GM19372 (cell line): ENCODE data around the gene CYP2W1.
"Not testable (repeated sequence)": the region's sequence is repeated elsewhere in the genome, so short reads cannot be mapped to it uniquely, and the experiment has no call there.

ENCODE experiments used
- ATAC-seq: cut with Tn5 transposase; IDR thresholded peaks from one replicate; pipeline ENCODE4 v1.9.1; 2021; ENCODE audit warnings: mild to moderate bottlenecking, low read depth, moderate library complexity; ENCODE audit not compliant: unreplicated experiment

The CYP2W1 gene

DNA sequence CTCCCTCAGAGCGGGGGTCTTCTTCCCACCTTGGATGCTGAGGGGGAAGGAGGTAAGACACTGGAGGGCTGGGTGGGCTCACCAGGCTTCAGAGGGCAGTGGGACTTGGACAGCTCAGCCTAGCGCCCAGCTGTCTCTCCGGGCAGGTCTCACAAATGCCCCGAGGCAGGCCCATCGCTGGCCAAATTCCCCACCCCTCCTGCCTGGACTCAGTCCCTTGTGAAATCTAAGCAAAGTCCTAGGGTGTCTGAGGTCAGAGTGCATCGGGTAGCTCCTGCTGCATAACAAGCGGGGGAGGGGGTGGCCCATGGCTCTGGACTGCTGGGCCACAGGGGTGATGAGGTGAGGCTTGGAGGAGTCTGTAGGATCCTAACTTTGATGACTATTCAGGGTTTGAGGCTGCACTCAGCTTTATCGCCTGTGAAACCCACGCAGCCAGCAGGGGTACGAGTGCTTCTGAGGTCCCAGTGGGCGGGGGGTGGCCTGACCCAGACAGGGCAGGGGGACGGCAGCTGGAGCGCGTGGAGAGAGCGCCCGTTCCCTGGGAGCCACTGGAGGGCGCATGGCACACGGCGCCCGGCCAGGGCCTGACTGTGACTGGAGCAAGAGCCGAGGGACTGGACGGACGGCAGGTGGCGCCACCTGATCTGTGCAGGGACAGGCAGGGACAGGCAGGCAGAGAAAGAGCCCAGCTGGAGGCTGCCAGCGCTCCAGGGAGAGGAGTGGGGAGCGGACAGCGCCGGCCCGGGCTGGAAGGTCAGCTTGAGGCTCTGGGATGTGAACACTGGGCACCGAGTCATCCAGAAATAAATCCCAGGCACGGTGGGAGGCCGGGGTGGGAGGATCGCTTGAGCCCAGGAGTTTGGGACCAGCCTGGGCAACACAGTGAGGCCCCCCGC is 10.0 kb downstream of the CYP2W1 start:
- ATAC-seq, result peak; percentile 89

DNA sequence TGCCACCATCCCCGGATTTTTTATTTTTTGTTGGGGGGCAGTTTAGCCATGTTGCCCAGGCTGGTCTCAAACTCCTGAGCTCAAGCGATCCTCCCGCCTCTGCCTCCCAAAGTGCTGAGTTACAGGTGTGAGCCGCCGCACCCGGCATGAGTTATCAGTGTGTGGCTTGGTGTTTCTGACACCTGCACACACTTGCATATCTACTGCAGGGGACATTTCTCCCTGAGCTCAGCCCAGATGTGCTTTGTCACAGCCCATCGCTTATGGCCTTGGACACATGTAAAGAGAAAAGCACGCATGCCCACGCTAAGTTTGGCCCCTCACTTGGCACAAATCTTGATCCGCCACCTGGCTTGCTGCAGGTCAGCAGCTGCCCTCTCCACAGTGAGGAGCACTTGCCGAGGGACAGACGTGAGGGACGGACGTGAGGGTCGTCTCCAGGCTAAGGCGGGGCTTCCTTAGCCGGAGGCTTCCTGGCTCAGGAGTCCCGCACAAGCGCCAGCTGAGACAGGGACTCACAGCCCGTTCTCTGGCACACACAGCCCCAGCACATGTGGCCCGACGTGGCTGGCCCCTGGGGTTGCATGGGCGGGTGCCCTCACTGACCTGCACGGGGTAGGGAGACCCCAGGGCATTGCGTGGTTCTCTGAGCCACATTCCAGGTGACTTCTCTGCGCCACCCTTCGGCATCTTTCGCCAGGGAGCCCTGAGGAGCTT is 11.8 kb downstream of the CYP2W1 start:
- no peak for ATAC-seq

DNA sequence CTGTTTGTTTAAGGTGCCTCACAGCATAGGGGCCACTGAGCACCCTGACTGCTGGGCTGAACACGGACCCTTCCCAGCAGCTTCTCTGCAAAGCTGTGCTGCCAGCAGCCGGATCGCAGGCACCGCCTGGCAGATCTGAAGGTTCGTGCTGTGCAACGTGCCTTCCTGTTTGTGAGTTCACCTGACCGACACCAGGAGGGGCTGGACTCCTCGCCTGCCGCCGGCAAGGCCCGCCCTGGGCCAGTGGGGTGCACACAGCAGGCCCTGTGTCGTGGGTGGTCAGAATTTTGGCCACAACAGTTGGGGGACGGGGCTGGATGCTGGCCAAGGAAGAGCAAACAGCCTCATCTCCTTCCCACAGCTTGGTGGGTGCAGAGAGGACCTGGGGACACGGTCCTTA is 12.6 kb downstream of the CYP2W1 start:
- no peak for ATAC-seq

DNA sequence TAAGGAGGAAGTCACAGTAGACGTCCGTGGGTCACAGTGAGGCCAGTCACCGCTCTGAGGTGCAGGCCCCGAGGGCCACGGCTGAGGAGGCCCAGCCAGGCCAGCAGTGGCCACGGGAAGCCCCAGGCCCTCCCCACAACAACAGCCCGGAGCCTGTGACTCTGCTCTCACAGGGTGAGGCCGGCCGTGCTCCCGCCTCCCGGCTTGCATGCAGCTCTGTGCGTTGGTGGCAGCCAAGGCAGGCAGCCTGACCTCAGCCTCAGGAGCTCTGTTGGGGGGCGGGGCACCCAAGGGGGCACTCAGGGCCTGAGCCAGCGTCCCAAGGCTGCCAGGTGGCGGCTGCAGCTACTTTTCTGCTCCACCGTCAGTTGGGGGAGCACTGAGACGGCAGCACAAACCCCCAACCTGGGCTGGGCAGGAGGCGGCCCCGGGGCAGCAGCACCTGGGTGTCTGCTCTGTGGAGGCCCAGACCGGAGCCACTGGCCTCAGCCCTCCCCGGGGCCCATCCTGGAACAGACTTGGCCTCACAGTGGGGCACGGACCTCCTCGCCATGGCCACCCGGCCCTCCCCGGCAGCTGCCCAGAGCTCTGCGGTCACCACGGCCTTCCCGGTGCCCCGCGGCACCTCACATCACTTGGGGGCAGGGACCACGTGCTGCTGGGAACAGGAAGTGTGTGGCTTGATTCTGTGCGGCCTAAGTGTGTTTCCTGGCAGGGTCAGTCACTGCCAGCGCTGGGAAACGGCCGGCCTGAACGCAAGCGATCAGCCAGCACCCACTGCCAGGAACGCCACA is 13.3 kb downstream of the CYP2W1 start:
- ATAC-seq, result no peak

DNA sequence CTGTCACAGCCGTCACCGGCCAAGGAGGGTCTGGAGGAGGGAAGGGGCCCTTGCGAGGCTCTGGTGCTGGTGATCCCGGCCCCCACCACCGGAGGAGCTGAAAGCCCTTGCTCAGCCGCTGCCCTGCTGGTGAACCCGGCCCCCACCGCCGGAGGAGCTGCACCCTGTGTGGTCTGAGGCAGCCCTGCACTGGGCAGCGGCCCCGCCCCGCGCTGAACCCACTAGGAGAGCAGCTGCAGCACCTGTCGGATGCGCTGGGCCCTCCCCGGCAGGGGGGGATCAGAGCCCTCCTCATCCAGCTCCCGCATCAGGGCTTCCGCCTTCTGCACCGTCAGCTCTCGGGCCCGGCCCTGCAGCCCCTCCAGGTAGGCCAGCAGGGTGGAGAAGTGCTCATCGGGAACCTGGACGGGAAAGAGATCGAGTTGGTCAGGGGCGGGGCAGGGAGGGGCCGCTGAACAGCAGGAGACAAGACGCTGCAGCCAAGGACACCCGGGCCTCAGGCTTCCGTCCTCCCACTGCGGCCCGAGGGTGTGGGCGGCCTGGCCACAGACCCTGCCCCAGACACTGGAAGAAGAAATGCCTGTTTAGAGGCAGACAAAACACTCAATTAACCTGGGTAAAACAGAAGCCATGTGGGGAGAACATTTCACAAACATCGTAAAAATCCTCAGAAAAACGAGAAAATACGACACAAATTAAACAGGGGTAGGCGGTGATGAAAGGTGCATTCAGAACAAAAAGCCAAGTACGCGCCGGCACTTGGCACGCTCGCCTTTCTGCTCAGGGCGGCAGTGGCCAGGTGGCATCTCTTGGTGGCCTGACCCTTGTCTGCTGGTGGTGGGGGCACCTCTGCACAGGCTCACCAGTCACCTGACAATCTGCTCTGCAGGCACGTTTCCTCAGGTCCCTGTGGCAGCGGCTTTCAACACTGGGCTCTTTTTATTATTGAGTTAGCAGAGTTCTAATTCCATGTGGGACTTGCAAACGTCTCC is 14.7 kb downstream of the CYP2W1 start:
- ATAC-seq, result no peak

DNA sequence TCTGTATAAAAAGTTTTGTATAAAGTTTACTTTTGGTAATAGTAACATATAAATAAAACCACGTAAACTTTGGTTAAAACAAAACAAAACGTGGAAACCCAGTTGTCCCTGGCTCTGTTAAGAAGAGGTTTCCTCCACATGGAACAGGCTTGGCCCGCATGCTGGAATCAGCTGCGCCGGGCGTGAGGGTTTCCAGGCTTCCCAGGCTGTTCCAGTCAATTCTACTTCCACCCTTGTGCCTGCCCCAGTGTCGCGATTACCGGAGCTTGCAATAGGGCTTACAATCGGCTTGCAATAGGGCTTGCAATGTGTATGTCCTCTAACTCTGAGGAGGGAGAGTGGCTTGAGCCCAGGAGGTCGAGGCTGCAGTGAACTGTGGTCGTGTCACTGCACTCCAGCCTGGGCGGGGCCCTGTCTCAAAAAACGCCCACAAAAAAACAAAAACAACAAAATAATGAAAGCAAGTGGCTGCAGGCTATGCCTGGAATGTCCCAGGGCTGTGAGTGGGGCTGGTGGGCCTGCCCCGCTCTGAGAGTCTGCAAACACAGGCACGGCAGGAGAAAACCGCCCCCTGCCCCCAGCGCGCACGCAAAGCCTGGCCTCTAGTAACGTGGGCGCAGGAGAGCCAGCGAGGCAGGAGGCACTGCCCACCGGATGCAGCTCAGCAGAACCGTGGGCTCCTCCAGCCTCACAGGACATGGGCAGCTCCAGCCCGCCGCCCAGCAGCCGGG is 16.3 kb downstream of the CYP2W1 start:
- ATAC-seq, result no peak

DNA sequence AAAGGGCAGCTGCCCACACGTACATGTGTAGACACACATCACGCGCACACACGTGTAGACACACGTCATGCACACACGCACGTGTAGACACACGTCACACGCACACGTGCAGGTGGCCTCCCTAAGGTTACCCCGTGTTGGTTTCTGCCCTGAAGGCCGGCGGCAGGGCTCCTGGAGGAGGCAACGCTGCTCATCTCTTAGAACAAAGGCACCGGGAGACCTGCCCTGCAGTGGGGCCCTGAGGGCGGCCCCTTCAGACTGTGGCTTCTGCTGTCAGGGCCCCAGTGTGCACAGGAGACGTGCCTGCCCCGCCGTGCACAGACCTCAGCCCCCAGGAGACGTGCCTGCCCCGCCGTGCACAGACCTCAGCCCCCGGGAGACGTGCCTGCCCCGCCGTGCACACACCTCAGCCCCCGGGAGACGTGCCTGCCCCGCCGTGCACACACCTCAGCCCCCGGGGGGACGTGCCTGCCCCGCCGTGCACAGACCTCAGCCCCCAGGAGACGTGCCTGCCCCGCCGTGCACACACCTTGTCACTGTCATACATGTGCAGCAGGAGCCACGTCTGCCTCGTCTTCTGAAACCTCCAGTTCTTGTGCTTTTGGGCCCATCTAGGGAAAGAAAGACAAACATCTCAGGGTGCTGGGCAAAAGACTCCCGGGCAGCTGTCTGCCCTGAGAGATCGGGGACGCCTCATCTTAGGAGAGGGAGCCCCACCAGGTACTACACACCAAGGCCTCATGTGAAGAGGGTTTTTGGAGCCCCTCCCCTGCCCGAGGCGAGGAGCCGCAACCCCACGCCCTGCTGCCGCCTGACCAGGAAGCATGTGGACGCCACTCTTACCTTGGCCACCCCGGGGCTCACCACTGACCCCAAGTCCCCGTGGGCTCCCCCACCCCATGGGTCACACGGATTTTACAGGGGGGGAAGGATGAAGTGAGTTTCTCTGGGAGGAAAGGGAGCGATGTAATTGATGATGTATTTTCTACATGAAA is 17.3 kb downstream of the CYP2W1 start:
- no peak for ATAC-seq

DNA sequence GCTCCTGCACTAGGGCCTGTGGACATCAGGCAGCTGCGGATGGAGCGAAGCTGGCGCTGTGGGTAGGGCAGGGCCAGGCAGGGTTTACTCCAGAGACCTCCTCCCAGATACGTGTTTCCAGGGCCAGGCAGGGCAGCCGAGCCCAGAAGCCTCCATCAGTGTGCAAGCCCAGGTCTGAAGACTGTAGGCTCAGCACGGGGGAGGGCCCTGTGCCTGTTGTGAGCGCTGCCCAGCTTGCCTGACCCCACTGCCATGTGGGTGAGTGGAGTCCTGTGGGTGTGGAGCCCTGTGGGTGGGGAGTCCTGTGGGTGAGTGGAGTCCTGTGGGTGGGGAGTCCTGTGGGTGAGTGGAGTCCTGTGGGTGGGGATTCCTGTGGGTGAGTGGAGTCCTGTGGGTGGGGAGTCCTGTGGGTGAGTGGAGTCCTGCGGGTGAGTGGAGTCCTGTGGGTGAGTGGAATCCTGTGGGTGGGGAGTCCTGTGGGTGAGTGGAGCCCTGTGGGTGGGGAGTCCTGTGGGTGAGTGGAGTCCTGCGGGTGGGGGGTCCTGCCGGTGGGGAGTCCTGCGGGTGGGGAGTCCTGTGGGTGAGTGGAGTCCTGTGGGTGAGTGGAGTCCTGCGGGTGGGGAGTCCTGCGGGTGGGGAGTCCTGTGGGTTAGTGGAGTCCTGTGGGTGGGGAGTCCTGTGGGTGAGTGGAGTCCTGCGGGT is 18.2 kb downstream of the CYP2W1 start:
- ATAC-seq, result not testable (repeated sequence)

DNA sequence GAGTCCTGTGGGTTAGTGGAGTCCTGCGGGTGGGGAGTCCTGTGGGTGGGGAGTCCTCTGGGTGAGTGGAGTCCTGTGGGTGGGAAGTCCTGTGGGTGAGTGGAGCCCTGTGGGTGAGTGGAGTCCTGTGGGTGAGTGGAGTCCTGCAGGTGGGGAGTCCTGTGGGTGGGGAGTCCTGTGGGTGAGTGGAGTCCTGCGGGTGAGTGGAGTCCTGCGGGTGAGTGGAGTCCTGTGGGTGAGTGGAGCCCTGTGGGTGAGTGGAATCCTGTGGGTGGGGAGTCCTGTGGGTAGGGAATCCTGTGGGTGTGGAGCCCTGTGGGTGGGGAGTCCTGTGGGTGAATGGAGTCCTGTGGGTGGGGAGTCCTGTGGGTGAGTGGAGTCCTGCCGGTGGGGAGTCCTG is 19.0 kb downstream of the CYP2W1 start:
- ATAC-seq, result not testable (repeated sequence)

DNA sequence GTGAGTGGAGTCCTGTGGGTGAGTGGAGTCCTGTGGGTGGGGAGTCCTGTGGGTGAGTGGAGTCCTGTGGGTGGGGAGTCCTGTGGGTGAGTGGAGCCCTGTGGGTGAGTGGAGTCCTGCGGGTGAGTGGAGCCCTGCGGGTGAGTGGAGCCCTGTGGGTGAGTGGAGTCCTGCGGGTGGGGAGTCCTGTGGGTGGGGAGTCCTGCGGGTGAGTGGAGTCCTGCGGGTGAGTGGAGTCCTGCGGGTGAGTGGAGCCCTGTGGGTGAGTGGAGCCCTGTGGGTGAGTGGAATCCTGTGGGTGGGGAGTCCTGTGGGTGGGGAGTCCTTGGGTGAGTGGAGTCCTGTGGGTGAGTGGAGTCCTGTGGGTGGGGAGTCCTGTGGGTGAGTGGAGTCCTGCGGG is 19.5 kb downstream of the CYP2W1 start:
- ATAC-seq, result not testable (repeated sequence)

DNA sequence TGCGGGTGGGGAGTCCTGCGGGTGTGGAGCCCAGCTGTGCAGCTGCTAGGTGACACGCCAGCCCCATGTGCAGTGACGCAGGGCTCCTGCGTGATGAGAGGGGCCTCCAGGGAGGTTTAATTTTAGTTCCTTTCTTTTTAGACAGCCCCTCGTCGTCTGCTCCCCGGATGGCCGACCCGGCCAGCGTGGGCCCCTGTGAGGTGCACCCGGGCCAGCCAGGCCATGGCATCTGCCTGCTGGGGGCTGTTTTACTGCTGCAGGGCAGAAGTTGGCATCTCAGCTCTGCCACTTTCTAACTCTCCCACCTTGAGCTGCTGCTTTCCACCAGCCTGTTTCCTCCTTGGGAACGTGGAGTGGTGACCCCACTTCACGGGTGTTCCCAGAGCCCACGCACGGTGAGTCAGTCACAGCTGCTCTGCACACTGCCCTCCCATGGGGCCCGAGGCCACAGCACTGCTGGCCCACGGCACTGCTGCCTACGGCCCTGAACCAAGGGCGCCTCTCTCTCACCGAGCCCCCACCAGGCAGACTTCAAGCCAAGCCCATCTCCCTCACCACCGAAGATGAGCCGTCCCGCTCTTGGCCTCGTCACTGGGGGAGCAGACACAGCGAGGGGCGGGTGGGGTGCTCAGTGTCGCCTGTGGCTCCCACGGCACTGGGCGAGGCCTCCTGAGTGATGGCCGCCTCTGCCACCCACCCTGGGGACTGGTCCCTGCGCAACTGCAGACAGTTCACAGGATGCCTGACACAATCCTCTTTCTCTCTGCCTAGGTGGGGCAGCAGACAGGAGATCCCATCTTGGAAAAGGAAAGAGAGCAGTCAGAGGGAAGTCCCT is 21.3 kb downstream of the CYP2W1 start:
- ATAC-seq, result no peak

DNA sequence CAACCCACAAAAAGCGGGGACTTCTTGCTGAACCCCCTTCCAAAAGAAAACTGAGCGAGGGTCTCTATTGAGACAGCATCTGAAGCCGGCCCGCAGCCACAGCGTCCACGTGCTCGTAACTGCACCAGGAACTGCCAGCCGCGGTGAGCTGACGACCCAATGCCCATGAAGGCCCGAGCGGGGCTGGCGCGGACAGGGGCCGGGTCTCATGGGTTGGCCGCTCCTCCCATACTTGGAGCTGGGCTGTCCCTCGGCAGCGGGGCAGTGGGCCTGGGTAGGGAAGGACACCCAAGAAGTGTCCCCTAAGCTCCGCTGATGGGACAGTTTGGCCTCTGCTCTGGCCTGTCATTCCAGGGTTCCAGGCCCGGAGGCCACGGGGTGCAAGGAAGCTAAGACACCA is 22.3 kb downstream of the CYP2W1 start:
- ATAC-seq, result no peak

DNA sequence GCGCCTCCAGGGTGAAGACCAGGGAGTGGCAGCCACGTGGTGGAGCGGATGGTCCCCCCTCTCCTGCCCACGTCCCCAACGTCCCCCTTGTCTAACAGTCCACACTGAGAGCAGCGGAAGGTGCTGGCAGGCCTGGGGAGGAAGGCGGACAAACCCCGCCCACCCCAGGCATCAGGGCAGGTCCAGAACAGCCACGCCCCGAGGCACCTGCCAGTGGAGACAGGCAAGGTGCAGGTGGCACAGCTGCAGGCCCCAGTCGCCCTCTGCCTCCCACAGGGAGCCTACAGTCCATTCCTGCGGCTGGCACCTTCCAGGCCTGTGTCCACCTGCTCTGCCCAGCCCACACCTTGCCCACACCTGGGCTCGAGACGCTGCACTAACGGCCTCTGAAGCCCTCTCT is 24.9 kb downstream of the CYP2W1 start:
- ATAC-seq, result no peak

DNA sequence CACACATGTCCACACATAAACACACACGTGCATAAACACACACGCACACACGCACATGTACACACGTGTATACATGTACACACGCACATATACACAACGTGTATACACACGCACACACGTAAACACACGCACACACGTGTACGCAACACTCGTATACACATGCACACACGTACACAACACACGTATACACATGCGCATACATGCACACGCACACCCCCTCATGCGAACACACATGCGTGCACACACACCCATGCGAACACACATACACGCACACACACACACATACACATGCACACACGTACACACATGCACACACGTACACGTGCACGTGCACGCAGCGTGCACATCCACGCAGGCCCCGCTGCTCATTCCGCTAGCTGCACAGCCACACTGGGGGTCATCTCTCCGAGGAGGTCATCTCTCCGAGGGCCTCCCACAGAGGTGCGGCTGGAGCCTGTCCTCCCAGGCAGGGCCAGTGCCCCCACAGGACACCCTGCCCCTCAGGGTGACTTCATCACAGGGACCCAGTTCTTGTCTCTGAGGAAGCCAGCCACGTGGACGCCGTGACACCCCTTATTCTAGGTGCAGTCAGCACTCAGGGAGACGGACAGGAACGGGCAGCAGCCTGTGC is 25.9 kb downstream of the CYP2W1 start:
- ATAC-seq, result no peak

DNA sequence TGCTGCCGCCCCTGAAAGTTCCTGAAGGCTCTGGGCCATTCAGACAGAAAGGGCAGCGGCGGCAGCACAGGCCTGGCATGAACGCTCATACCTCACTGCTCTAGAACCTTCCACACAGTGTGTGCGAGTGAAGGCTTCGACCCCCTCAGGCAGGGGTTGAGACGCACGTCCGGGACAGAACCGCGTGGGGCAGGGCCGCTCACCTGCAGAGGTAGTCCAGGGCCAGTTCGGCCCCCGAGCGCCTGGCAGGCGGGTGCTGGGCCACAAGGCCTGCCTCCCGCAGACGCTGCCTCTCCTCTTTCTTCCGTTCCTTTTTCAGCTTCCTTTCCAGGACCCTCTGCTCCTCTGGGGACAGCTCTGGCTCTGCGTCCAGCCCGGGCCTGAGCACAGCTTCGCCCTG is 26.8 kb downstream of the CYP2W1 start:
- ATAC-seq, result no peak

DNA sequence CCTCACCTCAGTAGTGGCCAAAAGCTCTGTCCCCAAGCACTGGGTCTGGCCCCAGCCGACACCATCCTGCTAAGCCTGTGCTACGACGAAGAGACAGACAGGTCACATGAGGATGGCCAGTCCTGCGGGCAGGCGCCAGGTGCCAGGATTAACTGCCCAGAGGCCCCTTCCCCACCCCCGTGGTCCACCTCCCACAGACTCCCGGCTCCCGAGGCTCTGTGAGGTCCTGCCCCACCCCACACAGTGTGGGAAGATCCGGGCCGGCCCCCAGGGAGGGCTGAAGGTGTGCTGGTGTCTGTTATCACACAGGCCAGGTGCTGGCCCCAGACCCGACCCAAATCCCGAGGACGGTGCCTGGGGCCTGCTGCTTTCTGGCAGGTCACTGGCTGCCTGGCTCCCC is 27.2 kb downstream of the CYP2W1 start:
- ATAC-seq, result no peak
